GM18526 (cell line): ENCODE data around the gene AURKAIP1.

Experiments used
- POLR2A ChIP-seq: IDR thresholded peaks from 3 replicates; pipeline ENCODE4 v1.6.1; 2011; ENCODE audit not compliant: insufficient read length; ENCODE audit errors: extremely low read depth

AURKAIP1 gene

GRCh38 chr1:1406821-1407635 is 32.0 kb upstream of the AURKAIP1 start, which contains the start of gene MRPL20:
Gene MRPL20, minus strand, starts transcription at chr1:1407293. Its CDS starts 76 bp downstream, at chr1:1407217.
- peak; percentile 87 for TF ChIP-seq POLR2A

- TF ChIP-seq POLR2A: no peak
Observed at GRCh38 chr1:1406101-1406820, 31.3 kb upstream of the AURKAIP1 start.

DNA sequence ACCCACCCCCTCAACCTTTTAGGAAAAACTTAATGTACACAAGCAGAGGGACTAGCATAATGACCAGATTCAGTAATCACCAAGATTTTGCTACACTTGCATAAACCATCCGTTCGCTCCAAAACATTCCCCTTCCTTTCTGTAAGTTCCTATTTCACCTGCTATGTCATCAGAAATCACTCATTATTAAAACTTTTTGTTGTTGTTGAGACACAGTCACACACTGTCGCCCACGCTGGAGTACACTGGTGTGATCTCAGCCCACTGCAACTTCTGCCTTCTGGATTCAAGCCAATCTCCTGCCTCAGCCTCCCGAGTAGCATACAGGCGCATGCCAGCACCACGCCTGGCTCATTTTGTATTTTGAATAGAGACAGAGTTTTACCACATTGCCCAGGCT is 28.6 kb upstream of the AURKAIP1 start:
- no peak for TF ChIP-seq POLR2A

- no peak for TF ChIP-seq POLR2A
Observed at GRCh38 chr1:1402072-1402900, 27.3 kb upstream of the AURKAIP1 start.

DNA sequence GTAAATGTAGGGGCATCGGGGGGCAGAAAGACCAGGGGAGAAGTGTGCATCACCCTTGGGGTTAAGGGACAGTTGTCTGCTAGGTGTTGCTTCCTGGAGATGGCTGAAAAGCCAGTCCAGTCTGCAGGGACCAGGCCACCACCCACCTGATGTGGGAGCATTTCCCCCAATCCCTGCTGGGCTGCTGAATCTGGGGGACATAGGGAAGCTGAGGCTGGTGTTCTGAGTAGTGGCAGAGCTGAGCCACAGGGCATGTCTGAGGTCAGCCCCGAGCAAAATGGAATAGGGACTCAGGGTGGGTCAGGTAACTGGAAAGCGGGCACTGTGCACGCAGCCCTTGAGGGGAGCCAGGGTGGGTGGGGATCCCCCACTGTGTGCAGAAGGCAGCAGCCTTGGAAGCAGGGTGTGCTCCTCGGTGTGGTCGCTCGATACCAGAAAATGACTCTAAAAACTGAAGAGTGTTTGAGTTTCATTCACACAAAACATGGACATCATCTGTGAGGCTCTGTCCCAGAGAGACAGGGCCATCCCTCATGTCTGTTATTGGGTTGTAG is 26.5 kb upstream of the AURKAIP1 start:
- no peak for TF ChIP-seq POLR2A

- TF ChIP-seq POLR2A: peak; percentile 36
Observed at GRCh38 chr1:1400576-1401456, 25.8 kb upstream of the AURKAIP1 start.

GRCh38 chr1:1399872-1400575 is 25.0 kb upstream of the AURKAIP1 start:
- peak; percentile 4 for TF ChIP-seq POLR2A

GRCh38 chr1:1399187-1399871 is 24.3 kb upstream of the AURKAIP1 start, which contains the start of gene CCNL2:
Gene CCNL2, minus strand, starts transcription at chr1:1399335. Its CDS starts 29 bp downstream, at chr1:1399306.
- TF ChIP-seq POLR2A: peak; percentile 93

- no peak for TF ChIP-seq POLR2A
Observed at GRCh38 chr1:1398677-1399186, 23.7 kb upstream of the AURKAIP1 start.

DNA sequence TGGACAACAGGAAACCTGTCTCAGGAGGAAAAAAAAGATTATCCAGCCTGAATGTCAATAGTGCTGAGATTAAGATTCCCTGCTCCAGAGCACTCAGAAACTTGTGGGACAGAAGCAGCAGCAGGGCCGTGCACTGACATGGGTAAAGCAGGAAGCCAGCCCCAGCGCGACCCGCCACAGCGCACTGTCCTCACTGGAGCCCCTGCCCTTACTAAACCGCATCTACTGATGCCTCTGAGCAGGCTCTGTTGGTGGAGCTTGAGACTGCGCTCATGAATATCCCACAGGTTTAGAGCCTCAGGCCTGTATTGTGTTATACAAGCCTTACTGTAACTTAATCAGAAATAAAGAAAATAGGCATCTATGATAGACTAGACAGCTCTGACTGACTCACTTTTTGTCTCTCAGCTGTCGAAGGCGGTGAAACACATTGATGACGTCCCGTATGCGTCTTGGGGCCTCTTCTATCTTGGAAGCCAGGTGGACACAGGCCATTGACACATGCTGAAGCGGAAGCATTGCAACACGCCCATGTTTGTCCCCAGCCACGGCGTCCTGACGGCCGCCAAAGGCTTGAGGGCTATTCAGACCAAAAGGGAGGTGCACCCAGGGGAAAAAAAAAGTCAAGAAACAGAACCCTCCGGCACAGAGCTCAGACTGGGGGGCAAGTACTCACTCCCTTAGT is 23.0 kb upstream of the AURKAIP1 start:
- TF ChIP-seq POLR2A: no peak

DNA sequence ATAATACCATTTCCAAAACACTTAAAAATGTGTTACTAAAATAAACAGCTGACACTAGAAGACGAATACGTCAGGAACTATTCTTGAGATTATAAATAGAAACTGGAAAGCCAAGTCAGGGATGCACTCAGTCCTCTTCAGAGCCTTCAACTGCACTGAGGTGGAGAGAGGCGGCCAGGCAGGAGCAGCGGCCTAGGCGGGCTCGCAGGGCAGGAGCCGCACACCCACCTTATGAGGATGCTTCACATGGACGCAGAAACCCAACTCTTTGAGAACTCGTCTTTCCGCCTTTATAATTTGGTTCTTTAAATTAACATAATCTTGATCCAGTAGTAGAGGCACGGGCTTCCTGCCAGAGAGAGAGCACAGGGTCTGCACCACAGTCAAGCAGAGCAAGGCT is 20.2 kb upstream of the AURKAIP1 start:
- no peak for TF ChIP-seq POLR2A

DNA sequence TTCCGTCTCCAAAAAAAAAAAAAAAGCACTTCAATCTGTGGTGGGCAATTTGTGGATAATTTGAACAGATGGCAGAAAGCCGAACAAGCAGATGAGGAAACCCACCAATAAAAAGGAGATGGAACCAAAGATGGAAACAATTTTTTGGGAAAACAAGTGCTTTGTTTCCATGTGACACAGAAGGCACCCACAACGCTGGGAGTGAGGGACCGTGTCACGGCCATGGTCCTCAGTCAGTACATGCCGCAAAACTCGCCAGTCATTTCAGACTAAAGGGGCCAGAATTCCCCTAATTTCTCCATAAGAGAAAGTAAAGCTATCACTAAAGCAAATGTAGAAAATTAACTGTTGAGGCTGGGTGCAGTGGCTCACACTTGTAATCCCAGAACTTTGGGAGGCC is 19.1 kb upstream of the AURKAIP1 start:
- TF ChIP-seq POLR2A: no peak
